ENCODE measurements around the gene SLC6A20.

DNA sequence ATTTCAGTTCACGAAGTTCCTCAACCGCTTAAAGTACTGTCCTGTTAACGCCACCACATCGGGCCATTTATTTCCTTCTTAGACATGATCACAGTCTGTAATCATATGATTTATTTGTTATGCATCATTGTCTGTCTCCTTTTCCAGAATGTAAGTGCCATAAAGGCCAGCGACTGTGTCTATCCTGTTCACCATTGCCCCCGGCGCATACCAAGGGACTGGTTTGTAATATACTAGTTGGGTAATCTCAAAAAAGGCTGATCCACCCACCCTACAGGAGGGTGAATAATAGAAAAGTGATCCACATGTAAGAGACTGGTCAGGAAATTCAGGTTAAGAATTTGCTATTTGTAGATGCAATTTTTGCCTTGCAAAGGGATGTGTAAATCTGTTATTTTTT is 41.9 kb downstream of the SLC6A20 start:
- TF ChIP-seq CTCF (IDR thresholded peaks at IDR 0.05): no peak
- no peak for TF ChIP-seq EZH2 (IDR thresholded peaks at IDR 0.05)

Measured in neural progenitor cell (in vitro differentiated cells).